Measurements from ENCODE around the gene COL18A1. TPM values are rescaled to one million over a fixed set of nuclear protein-coding genes. Genes with fewer than 3 reads are reported as not detected.

Gene COL18A1
- total and polyA plus RNA-seq, 2 of the 8 experiments (the other 6 are each of a cell fraction or from before 2014, with no cell fraction given), result 145 to 201 TPM

GRCh38 chr21:45530423-45531113, 125.6 kb downstream of the COL18A1 start:
- H4K5ac ChIP-seq (ENCODE audit: insufficient read length, low read depth, low read length), result no peak overlapping the region
- peaks cover 3% of the 10 kb centered on the region for H3K79me1 ChIP-seq (ENCODE audit: low read depth, low read length)
- peak overlapping the region; percentile 70; the same call in 1 of the 2 replicates for H2BK12ac ChIP-seq (ENCODE audit: low read depth, low read length)
- H3K4me1 ChIP-seq (replicated peaks in 1 of 4; ENCODE audit: control insufficient read depth in 3 of 4, insufficient read depth in 4 of 4, low read length in 3 of 4), result peaks cover 0 to 2% (median 0%) of the 10 kb centered on the region in 4 experiments; a peak in 3 of 7 replicates
- no peak overlapping the region for H3K4me2 ChIP-seq (ENCODE audit: insufficient read depth in 1 of 2, low read depth in 2 of 2, low read length in 2 of 2)
- no peak overlapping the region for H3K9ac ChIP-seq (replicated peaks in 1 of 4; ENCODE audit: extremely low read depth in 1 of 4, low read depth in 3 of 4, low read length in 3 of 4)
- ChIA-PET POLR2A (ENCODE audit: partially characterized antibody) (interaction anchor here (0.7 kb wide), 1 partner anchor 112 kb away, joined by 3 read pairs; no protein-coding TSS in a partner anchor), CTCF (ENCODE audit: partially characterized antibody) (interaction anchor here (0.8 to 1.1 kb wide), 2 partner anchors 15 to 268 kb away, joined by 3 to 5 read pairs; no protein-coding TSS in a partner anchor)
- no peak overlapping the region for H2BK20ac ChIP-seq (ENCODE audit: low read length)
- no peak overlapping the region for H2BK15ac ChIP-seq (ENCODE audit: low read length)
- no peak overlapping the region for H3K4ac ChIP-seq (replicated peaks; ENCODE audit: insufficient read length, low read depth, low read length)
- H3K79me2 ChIP-seq (ENCODE audit: control insufficient read depth in 1 of 2, insufficient read depth in 2 of 2, low read length in 2 of 2), result 0 out of 4 replicates have a peak, but pooled peaks cover 0 to under 1% of the 10 kb centered on the region in 2 experiments
- H3K4me3 ChIP-seq (ENCODE audit: extremely low read depth in 1 of 4, insufficient read depth in 2 of 4, low read depth in 3 of 4, low read length in 4 of 4), result no peak overlapping the region
- H2BK120ac ChIP-seq (replicated peaks; ENCODE audit: low read depth, low read length), result no peak overlapping the region
- H3K14ac ChIP-seq (ENCODE audit: insufficient read length), result no peak overlapping the region
- no peak overlapping the region for H2AFZ ChIP-seq (ENCODE audit: low read length)
- H2BK5ac ChIP-seq (ENCODE audit: low read depth, low read length), result peak overlapping the region; percentile 12; the same call in 1 of the 2 replicates
- H3K23ac ChIP-seq (ENCODE audit: insufficient read length), result no peak overlapping the region
- H2AK5ac ChIP-seq (ENCODE audit: low read depth, low read length), result no peak overlapping the region; the same call in 1 of the 2 replicates
- H3K56ac ChIP-seq (replicated peaks; ENCODE audit: insufficient read length, low read depth, low read length), result peak overlapping the region; percentile 46
- FAIRE-seq (no peak), DNase-seq (ENCODE audit: low read depth in 1 of 2, low spot score in 2 of 2) (peak in 1 of 2 experiments; percentile 39)
- H3K36me3 ChIP-seq (ENCODE audit: control insufficient read depth in 2 of 4, insufficient read depth in 4 of 4, low read length in 3 of 4), result peaks cover 7 to 23% (median 13%) of the 10 kb centered on the region in 4 experiments; a peak in 6 of 8 replicates
- 81% methylated on average over 14 of the region's 50 CpGs; no CpG with 5 or more reads in 1 of the 2 experiments for WGBS, 2 experiments (ENCODE audit: extremely low coverage in 1 of 2, insufficient coverage in 1 of 2, insufficient read length in 1 of 2, insufficient replicate concordance in 2 of 2, low coverage in 1 of 2, low lambda C conversion rate in 2 of 2, missing lambda C conversion rate in 1 of 2)
- H3K18ac ChIP-seq (ENCODE audit: extremely low read depth, low read length), result no peak overlapping the region
- no peak overlapping the region for H4K91ac ChIP-seq (replicated peaks; ENCODE audit: insufficient read length, low read length)
- no peaks in the 10 kb centered on the region; a peak in 1 of 4 replicates for H3K9me3 ChIP-seq (ENCODE audit: insufficient read depth in 2 of 2, low read depth in 1 of 2, low read length in 1 of 2)
- peaks cover 10% of the 10 kb centered on the region for H3K23me2 ChIP-seq (ENCODE audit: low read depth, low read length)
- no peak overlapping the region for H3K27ac ChIP-seq (ENCODE audit: low read depth, low read length)
- no peak overlapping the region; the same call in 1 of the 2 replicates for H4K8ac ChIP-seq (ENCODE audit: extremely low read depth, insufficient read depth, low read length)
- peaks cover 7 to 28% of the 10 kb centered on the region in 2 experiments for H4K20me1 ChIP-seq (replicated peaks in 1 of 2; ENCODE audit: control insufficient read depth in 1 of 2, insufficient read depth in 2 of 2, low read length in 2 of 2)
- no peaks in the 10 kb centered on the region; a peak in 1 of 7 replicates for H3K27me3 ChIP-seq (replicated peaks in 1 of 4; ENCODE audit: control insufficient read depth in 3 of 4, extremely low read depth in 1 of 4, insufficient read depth in 3 of 4, low read length in 3 of 4)
- TF ChIP-seq RXRA (IDR thresholded peaks at IDR 0.05; ENCODE audit: insufficient read depth, low read depth, low read length), result no peak
- TF ChIP-seq, protein P1, sequence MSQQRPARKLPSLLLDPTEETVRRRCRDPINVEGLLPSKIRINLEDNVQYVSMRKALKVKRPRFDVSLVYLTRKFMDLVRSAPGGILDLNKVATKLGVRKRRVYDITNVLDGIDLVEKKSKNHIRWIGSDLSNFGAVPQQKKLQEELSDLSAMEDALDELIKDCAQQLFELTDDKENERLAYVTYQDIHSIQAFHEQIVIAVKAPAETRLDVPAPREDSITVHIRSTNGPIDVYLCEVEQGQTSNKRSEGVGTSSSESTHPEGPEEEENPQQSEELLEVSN (IDR thresholded peaks at IDR 0.05), result no peak
- no peak for TF ChIP-seq TAF7 (optimal IDR thresholded peaks at IDR 0.05; ENCODE audit: borderline replicate concordance, low read depth, low read length)
- no peak for TF ChIP-seq TBP (IDR thresholded peaks at IDR 0.05; ENCODE audit: low read depth, low read length)
- no peak for TF ChIP-seq SIRT6 (IDR thresholded peaks at IDR 0.05; ENCODE audit: low read length)
- TF ChIP-seq HDAC6 (IDR thresholded peaks at IDR 0.05; ENCODE audit: low read depth, low read length), result no peak
- no peak for TF ChIP-seq GABPA (IDR thresholded peaks at IDR 0.05; ENCODE audit: borderline replicate concordance, insufficient read depth, low read length)
- no peak for TF ChIP-seq FOSL1 (IDR thresholded peaks at IDR 0.05; ENCODE audit: insufficient read depth, low read depth, low read length)
- TF ChIP-seq YY1 (IDR thresholded peaks at IDR 0.05; ENCODE audit: low read depth, low read length), result no peak

Data from H1 (cell line).